Mesothelial cell of epicardium (in vitro differentiated cells): ENCODE results near the gene FBXO21. TPM values are rescaled to one million over a fixed set of nuclear protein-coding genes. Genes with fewer than 3 reads are reported as not detected.

Source experiments
- DNase-seq, 2 experiments: peaks; one replicate each; pipeline ENCODE4 v3.0.0; 2021; ENCODE audit warnings: low spot score in 2 of 2; ENCODE audit not compliant: unreplicated experiment in 2 of 2
- H3K27ac Mint-ChIP-seq: 2 replicates; pipeline ENCODE4 v1.8.0; 2021; ENCODE audit warnings: mixed read lengths
- H3K27me3 Mint-ChIP-seq: 2 replicates; pipeline ENCODE4 v1.8.0; 2021; ENCODE audit warnings: low read depth, mixed read lengths
- H3K36me3 Mint-ChIP-seq: 2 replicates; pipeline ENCODE4 v1.8.0; 2021; ENCODE audit warnings: mixed read lengths
- H3K4me1 Mint-ChIP-seq: 2 replicates; pipeline ENCODE4 v1.8.0; 2021; ENCODE audit warnings: mixed read lengths
- H3K4me3 Mint-ChIP-seq: 2 replicates; pipeline ENCODE4 v1.8.0; 2021; ENCODE audit warnings: mild to moderate bottlenecking, moderate library complexity, mixed read lengths
- H3K9me3 Mint-ChIP-seq: 2 replicates; pipeline ENCODE4 v1.8.0; 2021; ENCODE audit warnings: mixed read lengths
- total RNA-seq: library from RNA; stranded (reverse); gene quantifications from 3 replicates; pipeline ENCODE4 v1.2.1, GENCODE V29; 2021
- TF ChIP-seq, protein P1 (sequence below): fragments of 200-600 bp; sonication (generic); IDR thresholded peaks from one replicate; pipeline ENCODE4 v1.5.0; 2021; ENCODE audit warnings: antibody characterized with exemption; ENCODE audit not compliant: unreplicated experiment

Gene FBXO21
- total RNA-seq, 1 donor from 2014 or later: 57.5 TPM

DNA sequence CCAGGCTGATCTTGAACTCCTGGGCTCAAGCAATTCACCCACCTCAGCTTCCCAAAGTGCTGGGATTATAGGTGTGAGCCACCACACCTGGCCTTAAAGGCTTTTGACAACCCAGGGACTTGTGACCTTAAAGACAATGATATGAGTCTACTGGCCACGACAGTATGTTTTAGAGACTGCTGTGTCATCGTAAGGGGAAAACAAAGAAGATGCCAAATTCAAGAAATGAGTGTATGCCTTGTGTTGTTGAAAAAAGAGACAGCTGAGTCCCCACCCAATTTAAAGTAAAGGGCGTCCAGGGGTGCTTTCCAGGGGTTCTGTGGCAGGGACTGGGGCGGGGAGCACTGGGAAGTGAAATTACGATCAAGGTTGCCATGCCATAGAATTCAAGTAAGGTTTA is 26.4 kb upstream of the FBXO21 start:
- Mint-ChIP-seq H3K27ac (no peak overlapping the region), H3K4me3 (no peak overlapping the region), H3K27me3 (peaks cover 70% of the 10 kb centered on the region), H3K4me1 (no peaks in the 10 kb centered on the region), H3K36me3 (no peaks in the 10 kb centered on the region), H3K9me3 (no peaks in the 10 kb centered on the region)
- TF ChIP-seq, protein P1, sequence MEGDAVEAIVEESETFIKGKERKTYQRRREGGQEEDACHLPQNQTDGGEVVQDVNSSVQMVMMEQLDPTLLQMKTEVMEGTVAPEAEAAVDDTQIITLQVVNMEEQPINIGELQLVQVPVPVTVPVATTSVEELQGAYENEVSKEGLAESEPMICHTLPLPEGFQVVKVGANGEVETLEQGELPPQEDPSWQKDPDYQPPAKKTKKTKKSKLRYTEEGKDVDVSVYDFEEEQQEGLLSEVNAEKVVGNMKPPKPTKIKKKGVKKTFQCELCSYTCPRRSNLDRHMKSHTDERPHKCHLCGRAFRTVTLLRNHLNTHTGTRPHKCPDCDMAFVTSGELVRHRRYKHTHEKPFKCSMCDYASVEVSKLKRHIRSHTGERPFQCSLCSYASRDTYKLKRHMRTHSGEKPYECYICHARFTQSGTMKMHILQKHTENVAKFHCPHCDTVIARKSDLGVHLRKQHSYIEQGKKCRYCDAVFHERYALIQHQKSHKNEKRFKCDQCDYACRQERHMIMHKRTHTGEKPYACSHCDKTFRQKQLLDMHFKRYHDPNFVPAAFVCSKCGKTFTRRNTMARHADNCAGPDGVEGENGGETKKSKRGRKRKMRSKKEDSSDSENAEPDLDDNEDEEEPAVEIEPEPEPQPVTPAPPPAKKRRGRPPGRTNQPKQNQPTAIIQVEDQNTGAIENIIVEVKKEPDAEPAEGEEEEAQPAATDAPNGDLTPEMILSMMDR: no peak
- no peak for DNase-seq

DNA sequence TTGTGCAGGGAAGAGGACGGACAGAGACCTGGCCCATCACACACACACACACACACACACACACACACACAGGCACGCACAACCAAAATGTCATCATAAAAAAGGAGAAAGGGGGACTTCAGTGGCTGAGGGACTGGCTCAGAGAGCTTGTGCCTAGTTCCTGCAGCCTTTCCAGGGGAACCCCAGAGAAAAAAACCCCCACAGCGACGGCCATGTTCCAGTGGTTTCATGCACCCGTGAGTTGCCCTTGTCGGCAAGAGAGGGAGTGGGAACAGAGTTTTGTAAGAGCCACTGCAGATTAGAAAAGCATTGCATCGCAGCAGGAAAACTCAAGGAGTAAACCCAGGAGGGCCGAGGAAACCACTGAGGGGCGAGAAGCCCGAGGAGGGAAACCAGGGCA is 24.5 kb upstream of the FBXO21 start:
- no peak for DNase-seq
- Mint-ChIP-seq H3K4me3 (no peak overlapping the region), H3K4me1 (no peaks in the 10 kb centered on the region), H3K9me3 (no peaks in the 10 kb centered on the region), H3K27ac (no peak overlapping the region), H3K27me3 (peaks cover 75% of the 10 kb centered on the region), H3K36me3 (no peaks in the 10 kb centered on the region)
- TF ChIP-seq, protein P1: no peak

DNA sequence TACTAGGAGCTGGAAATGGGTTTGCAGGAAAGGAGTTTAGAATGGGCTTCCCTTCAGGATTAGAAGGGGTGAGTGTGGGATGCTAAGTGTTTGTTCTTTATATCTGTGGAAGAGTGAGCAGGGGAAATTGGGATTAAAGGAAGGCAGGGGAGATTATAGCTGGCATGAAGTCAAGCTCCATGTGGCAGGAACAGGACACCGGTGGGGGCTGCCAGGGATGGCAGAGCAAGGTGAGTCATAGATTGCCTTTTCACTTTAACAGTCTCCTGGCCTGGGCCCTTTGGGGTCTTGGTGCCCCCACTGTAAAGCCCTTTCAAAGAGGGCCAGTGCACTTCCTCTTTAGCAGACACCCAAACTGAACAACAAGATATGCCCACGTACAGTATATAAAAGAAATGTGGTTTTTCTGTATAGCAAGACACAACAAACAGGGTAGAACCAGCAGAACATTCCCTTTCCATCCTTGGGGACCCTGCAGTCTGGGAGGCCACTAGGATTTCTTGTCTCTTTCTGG is 23.1 kb upstream of the FBXO21 start:
- peaks cover 68% of the 10 kb centered on the region for H3K27me3 Mint-ChIP-seq
- no peaks in the 10 kb centered on the region for H3K4me1 Mint-ChIP-seq
- TF ChIP-seq, protein P1: no peak
- no peak overlapping the region for H3K27ac Mint-ChIP-seq
- H3K9me3 Mint-ChIP-seq: no peaks in the 10 kb centered on the region
- no peak overlapping the region for H3K4me3 Mint-ChIP-seq
- no peak for DNase-seq
- no peaks in the 10 kb centered on the region for H3K36me3 Mint-ChIP-seq

DNA sequence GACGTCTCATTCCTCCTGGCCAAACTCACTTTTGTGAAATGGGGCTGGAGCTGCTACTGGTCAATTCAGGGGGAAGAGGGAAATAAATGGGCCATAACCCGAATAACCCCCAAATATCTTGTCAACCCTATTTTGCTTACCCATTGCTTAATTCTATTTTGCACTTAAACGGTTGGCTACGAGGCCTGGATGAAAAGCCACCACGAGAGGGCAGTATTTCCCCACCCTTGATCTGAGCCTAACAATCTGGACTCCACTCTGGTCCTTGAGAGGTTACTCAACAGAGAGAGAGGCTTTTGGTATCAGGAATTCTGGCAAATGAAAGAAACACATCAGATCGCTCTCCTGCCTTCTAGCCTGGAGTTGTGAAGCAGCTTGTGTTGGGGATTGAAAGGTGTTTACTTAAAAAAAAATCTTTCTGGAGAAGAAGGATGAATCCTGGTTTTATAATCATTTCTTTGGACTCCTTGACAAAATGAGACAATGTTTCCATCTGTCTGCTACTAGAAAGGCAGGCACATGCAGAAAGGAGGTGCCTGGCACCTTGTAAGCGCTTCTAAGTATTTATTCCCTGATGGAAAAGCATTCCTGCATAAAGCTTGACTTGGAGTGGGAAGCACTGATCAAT is 22.4 kb upstream of the FBXO21 start:
- DNase-seq: peak in 1 of 2 experiments; percentile 82
- H3K36me3 Mint-ChIP-seq: no peaks in the 10 kb centered on the region
- TF ChIP-seq, protein P1: peak; percentile 85
- H3K27ac Mint-ChIP-seq: no peak overlapping the region
- H3K4me1 Mint-ChIP-seq: no peaks in the 10 kb centered on the region
- H3K4me3 Mint-ChIP-seq: no peak overlapping the region
- H3K27me3 Mint-ChIP-seq: peaks cover 67% of the 10 kb centered on the region
- H3K9me3 Mint-ChIP-seq: no peaks in the 10 kb centered on the region

DNA sequence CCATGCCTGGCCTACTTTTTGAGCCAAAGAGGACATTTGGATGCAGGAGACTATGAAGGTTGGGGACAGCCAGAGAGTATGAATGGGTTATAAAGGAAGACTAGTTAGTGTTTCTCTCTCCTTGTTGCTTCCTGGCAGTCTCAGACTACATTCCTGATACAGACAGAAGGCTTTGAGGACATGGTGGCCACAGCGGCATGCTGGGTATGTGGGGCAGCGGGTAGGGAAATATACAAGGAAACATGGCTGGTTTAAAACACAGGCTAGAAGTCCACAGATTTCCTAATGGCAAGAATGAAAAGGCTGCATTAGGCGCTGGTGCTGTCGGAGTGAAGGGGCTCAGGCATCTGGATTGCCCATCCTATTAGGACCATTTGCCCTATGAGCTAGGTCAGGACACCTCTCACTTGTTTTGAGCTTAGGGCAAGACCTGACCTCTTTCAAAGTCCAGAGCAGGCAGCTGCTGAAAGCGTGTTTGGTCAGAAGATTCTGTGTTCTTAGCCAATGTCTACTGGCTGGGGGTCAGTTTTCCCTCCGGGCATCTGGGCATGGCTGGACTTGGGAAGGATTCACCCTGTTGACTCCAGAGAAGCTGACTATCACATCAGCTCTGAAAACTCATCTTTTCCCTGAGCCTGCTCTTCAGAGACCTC is 20.1 kb upstream of the FBXO21 start:
- TF ChIP-seq, protein P1: no peak
- DNase-seq: no peak
- Mint-ChIP-seq H3K4me1 (no peaks in the 10 kb centered on the region), H3K27me3 (peaks cover 56% of the 10 kb centered on the region), H3K36me3 (no peaks in the 10 kb centered on the region), H3K27ac (no peak overlapping the region), H3K9me3 (no peaks in the 10 kb centered on the region), H3K4me3 (no peak overlapping the region)
